GM19324 (cell line): ENCODE data around the gene TMCC3.
A peak's percentile ranks its signal among the peaks of the same experiment; 100 is the strongest.
"Not testable (repeated sequence)": the region's sequence is repeated elsewhere in the genome, so short reads cannot be mapped to it uniquely, and the experiment has no call there.

Experiments
- ATAC-seq: cut with Tn5 transposase; IDR thresholded peaks from one replicate; pipeline ENCODE4 v1.9.1; 2021; ENCODE audit warnings: mild to moderate bottlenecking, moderate library complexity; ENCODE audit not compliant: unreplicated experiment, low FRiP score

The TMCC3 gene, protein sequence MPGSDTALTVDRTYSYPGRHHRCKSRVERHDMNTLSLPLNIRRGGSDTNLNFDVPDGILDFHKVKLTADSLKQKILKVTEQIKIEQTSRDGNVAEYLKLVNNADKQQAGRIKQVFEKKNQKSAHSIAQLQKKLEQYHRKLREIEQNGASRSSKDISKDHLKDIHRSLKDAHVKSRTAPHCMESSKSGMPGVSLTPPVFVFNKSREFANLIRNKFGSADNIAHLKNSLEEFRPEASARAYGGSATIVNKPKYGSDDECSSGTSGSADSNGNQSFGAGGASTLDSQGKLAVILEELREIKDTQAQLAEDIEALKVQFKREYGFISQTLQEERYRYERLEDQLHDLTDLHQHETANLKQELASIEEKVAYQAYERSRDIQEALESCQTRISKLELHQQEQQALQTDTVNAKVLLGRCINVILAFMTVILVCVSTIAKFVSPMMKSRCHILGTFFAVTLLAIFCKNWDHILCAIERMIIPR

DNA sequence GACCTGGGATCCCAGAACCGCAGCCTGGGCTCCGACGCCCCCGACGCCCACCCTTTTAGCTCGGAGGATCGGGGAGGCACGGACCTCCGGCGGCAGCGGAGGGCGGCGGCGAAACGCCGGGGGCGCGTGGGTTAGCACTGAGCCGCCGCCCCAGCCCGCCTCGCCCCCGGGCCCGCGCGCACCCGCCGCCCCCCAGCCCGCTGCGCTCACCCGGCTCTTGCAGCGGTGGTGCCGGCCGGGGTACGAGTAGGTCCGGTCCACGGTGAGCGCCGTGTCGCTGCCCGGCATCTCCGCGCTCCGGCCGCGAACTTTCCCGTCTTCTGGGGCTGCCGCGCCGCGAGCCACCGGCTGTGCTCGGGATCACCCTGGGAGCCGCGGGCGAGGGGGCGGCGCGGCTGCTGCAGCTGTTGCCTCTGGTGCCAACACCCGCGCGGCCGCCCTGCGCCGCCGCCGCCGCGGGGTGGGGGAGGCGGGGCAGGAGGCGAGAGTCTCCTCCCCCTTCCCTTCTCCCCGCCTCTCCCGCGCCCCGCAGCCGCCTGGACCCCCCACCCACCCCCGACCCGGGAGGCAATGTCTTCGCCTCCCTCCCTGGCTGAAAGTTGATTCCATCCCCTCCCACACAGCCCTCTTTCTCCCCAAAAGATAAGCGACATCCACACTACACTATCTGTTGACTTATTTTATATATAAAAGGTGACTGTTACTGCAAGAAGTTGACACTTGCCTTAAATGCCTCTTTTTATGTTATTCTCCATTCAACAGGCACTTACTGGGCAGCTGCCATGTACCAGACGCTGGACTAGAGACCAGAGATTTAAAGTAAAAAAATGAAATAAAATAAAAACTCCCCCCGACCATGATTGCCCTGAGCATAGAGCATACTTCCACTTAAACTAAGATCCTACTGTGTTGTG, at the start of gene TMCC3:
TSS of gene TMCC3 (minus strand) at position 415 of the 914 bp plus-strand sequence. CDS start at position 288, 127 bp downstream.
- ATAC-seq, result peak; percentile 65

DNA sequence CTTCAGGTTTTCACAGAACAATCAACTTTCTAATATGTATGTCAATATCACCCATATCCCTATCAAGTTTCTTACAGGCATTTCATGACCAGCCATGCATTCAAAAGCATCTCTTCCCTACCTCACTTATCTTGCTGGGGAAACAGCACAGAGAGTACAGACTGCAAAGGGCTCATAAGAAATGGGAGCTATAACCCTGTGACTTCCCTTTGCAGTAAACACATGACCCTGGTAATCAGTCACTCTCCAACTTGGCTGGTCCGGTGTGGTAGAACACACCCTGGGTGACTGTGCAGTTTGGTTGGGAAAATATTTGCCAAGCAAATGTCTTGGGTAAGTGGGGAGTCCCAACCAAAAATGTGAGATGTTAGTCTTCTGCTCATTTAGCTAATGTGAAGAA, 49.4 kb upstream of the TMCC3 start:
- ATAC-seq, result no peak

DNA sequence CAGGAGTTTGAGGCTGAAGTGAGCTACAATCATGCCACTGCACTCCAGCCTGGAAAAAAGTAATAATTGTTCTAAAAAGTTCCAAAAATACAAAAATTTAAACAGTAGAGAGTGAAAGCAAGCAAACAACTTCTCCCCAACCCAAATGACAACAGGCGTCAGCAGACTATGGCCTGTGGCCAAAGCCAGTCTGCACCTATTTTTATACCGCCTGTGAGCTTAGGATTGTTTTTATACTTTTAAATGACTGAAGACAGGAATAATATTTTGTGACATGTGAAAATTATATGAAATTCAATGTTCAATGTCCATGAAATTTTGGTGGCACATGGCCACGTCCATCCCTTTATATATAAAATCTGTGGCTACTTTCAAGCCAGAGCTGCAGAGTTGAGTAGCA, 48.2 kb upstream of the TMCC3 start:
- ATAC-seq, result no peak

DNA sequence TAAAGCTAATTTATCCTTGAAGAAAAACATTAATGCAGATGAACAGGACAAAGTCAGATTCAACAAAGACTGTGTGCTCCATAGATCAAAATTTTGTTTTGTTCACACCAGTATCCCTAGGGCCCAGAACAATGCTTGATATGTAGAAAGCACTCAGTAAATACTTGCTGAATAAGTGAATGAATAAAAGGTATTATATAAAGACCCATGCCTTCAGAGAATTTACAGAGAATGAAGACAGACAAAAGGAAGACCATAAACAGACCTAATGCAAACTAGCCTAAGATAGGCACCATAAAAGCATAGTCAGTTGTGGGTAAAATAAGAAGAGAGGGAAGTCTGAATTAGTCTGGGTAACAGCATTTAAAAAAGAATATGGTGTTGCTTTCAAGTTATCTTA, 47.3 kb upstream of the TMCC3 start:
- ATAC-seq, result no peak

DNA sequence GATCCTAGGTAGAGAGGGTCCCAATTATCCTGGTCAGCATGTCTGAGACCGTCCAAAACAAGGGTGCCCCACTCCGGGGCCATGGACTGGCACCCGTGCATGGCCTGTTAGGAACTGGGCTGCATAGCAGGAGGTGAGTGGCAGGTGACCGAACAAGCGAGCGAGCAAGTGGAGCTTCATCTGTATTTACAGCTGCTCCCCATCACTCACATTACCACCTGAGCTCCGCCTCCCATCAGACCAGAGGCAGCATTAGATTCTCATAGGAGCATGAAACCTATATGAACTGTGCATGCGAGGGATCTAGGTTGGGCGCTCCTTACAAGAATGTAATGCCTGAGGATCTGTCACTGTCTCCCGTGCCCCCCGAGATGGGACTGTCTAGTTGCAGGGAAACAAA, 44.4 kb upstream of the TMCC3 start:
- ATAC-seq, result no peak

DNA sequence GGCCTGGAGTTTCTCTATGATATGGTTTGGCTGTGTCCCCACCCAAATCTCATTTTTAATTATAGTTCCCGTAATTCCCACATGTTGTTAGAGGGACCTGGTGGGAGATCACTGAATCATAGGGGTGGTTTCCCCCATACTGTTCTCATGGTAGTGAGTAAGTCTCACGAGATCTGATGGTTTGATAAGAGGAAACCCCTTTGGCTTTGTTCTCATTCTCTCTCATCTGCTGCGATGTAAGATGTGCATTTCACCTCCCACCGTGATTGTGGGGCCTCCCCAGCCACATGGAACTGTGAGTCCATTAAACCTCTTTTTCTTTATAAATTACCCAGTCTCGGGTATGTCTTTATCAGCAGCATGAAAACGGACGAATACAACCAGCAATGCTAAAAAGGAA, 42.5 kb upstream of the TMCC3 start:
- ATAC-seq, result not testable (repeated sequence)

DNA sequence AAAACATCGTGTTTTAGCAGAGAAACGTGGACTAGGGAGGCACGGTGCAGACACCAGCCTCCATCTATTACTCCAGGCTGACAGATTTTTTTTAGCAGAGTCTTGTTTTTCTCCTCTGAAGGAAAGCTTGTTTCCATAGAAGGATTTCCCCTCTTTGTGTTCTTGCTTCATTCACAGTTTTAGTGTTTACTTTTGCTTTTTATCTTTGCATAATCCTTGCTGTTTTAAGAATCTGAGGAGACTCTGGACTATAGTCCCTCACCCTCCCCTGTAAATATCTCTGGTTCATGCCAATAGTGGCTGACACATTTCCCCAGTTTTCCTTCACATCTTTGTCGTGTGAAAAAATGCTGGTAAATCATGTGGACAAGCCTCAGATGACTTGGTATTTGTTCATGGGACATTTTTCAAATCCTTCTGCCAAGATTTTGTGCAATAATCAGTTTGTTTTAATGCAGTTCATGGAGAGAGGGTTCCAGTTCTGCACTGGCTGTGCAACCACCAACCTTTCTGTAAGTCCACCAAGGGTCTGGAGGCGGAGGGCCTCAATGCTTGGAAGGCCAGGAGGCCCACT, 39.9 kb upstream of the TMCC3 start:
- no peak for ATAC-seq

DNA sequence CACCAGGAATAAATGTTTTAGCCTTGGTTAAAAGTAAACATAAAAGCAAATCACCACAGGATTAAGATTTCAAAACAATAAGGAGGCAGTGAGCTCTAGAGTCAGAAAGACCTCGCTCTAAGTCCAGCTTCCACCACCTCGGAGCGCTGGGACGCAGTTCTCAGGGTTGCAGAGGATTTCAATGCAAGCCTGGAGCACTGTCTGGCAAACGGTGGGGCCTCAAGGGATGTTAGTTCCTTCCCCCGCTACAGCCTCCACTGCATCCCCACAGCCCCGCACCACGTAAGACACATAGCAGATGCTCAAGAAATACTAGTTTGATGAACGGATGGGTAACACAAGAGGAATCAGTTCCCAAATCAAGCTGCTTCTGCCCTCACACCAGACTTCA, 39.3 kb upstream of the TMCC3 start:
- ATAC-seq, result no peak

DNA sequence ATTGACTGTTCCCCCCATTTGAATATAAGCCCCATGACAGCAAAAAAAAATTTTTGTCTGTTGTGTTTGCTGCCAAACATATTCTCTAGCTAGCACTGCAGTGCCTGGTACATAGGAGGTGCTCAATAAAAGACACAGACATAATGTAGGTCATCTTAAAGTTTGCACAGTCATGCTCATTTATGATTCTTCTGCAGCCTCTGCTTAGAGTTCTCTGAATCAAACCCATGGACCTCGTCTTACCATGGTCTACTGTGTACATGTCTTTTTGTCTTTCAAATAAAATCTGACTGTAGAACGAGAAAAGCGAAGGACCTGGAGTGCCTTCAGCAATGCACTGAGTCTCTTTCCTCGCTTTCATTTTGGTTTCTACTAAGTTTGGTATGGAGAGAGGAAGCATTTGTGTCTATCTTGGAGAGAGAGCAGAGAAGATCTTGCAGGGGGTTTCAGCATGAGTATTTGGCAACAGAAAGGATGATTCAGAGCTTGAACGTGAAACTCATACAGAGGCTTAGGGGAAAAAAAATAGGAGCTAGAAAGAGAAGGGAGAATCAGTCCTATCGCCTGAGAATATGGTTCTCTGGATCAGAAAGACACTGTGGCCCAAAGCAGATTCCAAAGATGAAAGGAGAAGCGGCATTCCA, 38.8 kb upstream of the TMCC3 start:
- ATAC-seq, result no peak

DNA sequence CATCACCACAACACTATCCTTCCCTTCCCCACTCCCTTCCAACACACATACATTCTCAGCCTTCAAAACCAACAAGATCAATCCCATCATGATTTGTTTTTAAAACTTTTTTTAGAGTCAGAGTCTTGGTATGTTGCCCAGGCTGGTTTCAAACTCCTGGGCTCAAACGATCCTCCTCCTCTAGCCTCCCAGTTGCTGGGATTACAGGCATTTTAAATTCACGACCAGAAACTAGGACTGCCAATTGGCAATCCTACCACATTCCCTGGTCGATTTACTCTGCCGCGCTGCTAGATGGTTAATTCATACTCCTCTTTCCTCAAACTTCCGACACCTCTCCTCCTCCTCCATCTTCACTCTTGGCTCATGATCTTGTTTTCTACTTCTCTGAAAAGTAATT, 37.5 kb upstream of the TMCC3 start:
- no peak for ATAC-seq

DNA sequence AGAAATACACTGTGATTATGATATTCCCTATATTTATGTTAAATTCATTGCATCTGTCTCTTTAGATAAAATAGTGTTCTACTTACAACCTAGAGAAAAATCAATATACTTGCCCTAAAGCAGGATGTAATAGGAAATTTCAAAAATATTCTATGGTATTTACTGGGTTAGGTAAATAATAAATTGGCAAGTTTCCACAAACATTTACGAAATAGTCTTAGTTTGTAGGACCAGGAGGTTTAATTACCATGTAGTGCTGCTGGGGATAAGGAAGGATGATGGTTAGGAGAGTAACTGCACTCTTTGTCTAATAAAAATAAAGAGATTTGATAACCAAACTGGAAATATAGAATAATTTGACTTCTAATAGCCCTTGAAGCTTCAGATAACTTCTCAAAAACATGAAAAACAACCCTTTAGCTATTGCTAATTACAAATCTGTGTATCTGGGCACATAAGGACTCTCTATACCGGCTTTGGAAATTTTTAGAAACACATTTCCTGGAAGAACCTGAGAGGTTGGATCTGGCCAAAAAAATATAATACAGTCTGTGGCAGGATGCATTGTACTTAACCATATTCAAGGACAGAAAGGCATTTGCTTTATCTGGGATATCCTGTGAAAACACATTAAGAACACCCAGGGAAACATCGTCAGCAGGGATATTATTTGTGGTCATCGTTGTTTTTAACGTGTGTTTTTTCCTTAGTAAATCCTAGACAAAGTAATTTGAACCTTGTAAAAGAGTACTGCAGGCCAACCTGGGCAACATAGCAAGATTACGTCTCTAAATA, 36.7 kb upstream of the TMCC3 start:
- no peak for ATAC-seq

DNA sequence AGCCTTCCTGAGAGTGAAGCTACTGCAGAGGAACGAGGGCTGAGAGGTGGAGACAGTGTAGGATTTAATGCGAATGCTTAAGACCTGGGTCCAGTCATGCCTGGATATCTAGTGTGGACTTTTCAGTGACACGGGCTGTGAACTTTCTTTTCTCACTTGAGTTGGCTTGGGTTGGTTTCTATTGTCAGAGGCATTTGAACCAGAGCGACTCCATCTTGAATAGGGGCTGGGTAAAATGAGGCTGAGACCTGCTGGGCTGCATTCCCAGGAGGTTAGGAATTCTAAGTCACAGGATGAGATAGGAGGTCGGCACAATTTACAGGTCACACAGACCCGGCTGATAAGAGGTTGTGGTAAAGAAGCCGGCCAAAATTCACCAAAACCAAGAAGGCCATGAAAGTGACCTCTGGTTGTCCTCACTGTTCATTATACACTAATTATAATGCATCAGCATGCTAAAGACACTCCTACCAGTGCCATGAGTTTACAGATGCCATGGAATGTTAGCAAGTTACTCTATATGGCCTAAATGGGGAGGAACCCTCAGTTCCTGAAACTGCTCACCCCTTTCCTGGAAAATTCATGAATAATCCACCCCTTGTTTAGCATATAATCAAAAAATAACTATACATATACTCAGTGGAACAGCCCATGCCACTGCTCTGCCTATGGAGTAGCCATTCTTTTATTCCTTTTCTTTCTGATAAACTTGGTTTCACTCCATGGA, 34.2 kb upstream of the TMCC3 start:
- ATAC-seq, result no peak

DNA sequence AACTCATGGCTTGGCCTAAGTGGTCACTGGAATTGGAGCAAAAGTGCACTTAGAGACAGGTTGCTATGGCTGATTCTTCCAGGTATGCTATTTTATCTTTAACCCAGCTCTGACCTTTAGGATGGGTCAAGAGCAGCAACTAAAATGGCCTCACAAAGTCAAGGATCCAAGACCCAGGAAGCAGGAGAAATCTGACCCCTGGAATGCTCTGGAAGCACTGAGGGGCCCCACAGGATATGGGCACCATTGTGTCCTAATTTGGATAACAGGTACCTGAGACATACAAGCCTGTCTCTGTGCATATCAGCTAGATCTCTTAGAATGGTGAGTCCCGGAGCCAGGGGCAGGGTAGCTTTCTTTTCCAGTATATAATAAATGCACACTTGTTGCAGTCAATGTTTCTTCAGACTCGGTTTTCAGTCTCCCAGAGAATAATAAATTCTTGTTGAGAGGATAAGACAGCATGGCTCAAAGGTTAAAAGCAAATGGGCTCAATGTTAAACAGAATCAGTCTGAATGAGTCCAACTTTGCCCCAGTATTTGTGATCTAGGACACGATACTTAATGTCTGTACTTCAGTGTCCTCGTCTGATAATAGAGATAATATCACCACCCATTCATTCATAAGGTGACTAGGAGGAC, 29.3 kb upstream of the TMCC3 start:
- no peak for ATAC-seq

DNA sequence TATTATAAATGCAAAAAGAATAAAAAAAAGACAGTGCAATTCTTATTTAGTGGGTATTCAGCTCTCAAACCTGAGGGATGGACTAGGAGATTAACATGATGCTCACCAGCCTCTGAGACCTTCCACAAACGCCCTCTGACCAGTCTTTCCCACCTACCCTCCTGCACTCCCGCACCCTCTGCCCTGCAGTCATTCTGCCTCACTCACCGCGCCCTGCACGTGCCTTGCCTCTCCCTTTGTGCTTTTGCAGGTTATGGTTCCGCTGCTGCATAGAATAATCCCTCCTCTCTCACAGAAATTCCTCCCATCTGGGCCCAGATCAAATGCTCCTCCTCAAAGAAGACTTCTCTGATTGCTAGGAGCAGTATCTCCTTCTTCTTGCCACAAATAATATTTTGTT, 28.5 kb upstream of the TMCC3 start:
- ATAC-seq, result no peak

DNA sequence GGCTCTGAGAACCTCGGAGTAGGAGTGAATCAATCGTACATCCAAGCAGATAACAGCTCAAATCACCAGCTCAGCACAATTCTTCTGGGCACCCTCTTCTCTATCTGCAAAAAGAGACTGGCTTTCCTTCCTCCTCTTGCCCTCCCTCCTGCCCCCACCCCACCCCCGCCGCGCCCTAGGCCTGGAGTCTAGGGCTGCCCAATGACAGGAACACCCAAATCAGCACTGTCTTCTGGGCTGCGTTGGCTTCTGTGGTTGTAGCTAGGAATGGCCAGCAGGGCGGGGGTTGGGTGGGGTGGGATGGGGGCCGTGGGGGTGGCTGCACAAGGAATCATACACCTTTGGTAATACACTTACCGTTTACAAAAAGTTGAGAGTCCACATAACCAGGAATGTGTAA, 28.0 kb upstream of the TMCC3 start:
- no peak for ATAC-seq

DNA sequence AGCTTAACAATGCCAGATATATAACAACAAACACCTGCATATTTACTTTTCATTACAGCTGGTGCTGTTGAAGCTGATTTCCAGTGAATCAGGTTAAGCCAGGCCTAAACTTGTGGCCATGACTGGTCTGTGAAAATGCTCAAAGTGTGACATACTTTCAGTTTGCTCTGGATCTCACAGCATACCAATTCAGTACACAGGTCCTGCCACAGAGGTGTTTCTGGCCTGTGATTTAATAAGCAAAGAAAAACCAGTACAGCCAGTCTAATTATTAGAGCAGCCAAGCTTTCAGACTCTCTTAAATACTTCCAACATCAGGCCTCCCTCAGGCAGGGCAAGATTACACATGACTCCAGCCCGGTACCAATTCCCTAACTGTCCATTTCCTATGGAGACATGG, 27.4 kb upstream of the TMCC3 start:
- no peak for ATAC-seq

DNA sequence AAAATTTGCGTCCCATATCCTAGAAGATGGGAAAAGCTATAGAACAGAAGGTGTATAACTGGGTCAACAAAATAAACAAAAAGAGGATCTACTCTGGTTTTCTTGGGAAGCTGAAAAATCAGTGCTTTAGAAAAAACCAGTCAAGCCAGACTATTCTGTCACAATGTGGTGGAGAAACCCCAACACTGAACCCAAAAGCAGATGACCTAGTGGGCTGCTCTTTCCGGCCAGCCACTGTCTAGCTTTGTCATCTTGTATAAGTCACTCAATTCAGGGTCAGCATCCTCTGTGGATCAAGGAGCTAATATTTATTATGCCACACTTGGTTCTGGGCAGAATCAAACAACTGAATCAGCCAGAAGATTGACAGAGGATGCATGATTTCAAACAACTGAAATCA, 26.6 kb upstream of the TMCC3 start:
- ATAC-seq, result no peak

DNA sequence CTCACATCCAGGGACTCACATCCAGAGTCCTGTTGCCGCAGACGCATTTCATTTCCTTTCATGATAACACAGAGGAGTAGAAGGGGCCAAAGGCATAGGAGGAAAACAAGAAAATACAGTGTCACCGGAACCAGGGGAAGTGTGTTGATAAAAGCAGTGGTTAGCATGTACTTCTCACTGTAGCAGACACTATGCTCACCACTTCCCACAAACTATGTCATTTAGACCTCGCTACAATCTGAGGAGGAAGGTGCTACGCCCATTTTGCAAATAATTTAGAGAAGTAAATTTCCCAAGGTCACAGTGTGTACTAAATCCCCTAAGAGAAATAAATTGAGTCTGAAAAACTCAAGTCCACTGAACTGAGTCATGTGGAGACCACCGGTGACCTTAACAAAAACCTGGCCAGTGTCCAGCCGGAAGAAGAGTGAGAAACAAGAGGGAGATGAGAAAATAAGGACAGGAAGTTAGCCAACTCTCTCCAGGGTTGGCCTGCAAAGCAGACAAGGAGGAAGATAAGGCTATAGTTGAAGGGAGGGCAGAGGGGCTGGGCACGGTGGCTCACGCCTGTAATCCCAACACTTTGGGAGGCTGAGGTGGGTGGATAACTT, 25.8 kb upstream of the TMCC3 start:
- ATAC-seq, result no peak
